Adipocyte (in vitro differentiated cells): ENCODE data around the gene SLC12A6.

Experiments used
- DNase-seq: peaks from one replicate; pipeline ENCODE4 v3.0.0-alpha.2; 2015; ENCODE audit warnings: low read depth
- H3K27me3 ChIP-seq: replicated peaks from 2 replicates; pipeline ENCODE4 v1.7.0; 2013; ENCODE audit warnings: mild to moderate bottlenecking, low read length, moderate library complexity; ENCODE audit not compliant: control insufficient read depth, insufficient read depth
- H3K36me3 ChIP-seq: 2 replicates; pipeline ENCODE4 v1.7.0; 2013; ENCODE audit warnings: low read length, mild to moderate bottlenecking, moderate library complexity; ENCODE audit not compliant: control insufficient read depth, insufficient read depth, severe bottlenecking
- H3K4me1 ChIP-seq: 2 replicates; pipeline ENCODE4 v1.7.0; 2013; ENCODE audit warnings: mild to moderate bottlenecking, low read length, moderate library complexity; ENCODE audit not compliant: control insufficient read depth, insufficient read depth
- H3K4me3 ChIP-seq: 2 replicates; pipeline ENCODE4 v1.7.0; 2013; ENCODE audit warnings: mild to moderate bottlenecking, low read length, moderate library complexity
- H3K9ac ChIP-seq: 2 replicates; pipeline ENCODE4 v1.7.0; 2013; ENCODE audit warnings: mild to moderate bottlenecking, low read length, moderate library complexity
- H3K9me3 ChIP-seq: 2 replicates; pipeline ENCODE4 v1.7.0; 2013; ENCODE audit warnings: mild to moderate bottlenecking, low read length, moderate library complexity; ENCODE audit not compliant: control insufficient read depth

The SLC12A6 gene

DNA sequence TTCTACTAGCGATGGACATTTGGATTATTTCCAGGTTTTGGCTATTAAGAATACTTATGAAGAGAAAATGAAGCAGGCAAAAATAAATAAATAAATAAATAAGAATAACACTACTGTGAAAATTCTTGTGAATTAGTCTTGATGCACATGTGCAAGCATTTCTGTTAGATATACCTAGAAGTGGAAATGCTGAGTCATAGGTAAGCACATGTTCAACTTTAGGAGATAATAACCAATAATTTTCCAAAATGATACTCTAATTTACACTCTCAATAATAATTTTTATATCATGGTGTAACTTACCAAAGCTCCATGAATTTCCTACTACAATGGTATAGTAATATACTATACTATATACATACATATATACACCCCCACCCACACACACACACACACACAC is 89.4 kb downstream of the SLC12A6 start:
- Histone ChIP-seq H3K4me3 (no peak overlapping the region), H3K27me3 (no peaks in the 10 kb centered on the region), H3K9ac (no peak overlapping the region), H3K9me3 (no peaks in the 10 kb centered on the region), H3K4me1 (peaks cover 4% of the 10 kb centered on the region), H3K36me3 (peaks cover 46% of the 10 kb centered on the region)
- no peak for DNase-seq

DNA sequence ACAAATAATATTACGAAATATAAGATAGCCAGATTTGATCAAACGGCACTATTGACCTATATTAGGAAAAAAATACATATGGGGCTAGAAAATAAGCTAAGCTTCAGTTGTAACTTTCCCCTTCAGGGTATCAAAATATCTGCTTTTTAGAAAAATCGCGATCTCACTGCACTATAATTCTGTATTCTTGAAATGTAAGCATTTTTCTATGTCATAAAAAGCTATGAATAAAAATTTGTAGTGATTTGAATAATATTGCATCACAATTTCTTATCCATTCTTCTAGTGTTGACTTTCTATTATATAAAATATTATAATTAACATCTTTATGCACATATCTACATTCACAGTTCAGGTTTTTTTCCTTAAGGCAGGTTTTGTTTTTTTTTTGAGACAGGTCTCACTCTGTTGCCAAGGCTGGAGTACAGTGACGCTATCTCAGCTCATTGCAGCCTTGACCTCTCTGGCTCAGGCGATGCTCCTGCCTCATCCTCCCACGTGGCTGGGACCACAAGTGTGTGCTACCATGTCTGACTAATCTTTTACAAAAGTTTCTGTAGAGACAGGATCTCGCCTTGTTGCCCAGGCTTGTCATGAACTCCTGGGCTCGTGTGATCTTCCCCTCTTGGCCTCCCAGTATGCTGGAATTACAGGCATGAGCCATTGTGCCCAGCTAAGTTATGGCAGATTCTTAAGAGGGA is 91.2 kb downstream of the SLC12A6 start:
- DNase-seq = no peak
- H3K4me1 ChIP-seq = no peaks in the 10 kb centered on the region

DNA sequence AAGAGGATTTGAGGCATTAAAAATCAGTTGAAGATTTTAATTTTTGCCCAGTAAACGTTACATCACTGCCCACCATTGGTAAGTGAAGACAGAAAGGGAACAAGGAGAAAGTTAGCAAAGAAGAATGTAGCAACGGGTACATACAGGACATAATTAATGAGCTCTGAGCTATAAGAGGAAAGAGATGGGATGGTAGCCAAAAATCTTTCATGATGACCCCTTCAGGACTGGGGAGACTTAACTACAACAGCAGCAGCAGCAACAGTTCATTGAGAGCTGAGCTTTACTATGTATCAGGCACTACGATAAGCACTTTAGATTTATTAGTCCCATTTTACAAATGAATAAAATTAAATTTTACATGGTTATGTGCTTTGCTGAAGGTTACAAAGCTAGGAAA is 94.4 kb downstream of the SLC12A6 start:
- Histone ChIP-seq H3K27me3 (no peaks in the 10 kb centered on the region), H3K9ac (no peak overlapping the region), H3K4me1 (peaks cover 11% of the 10 kb centered on the region), H3K9me3 (no peaks in the 10 kb centered on the region), H3K36me3 (peaks cover 18% of the 10 kb centered on the region), H3K4me3 (no peak overlapping the region)
- no peak for DNase-seq

More for the DNA sequence above, 91.2 kb downstream of the SLC12A6 start:
- Histone ChIP-seq H3K9me3 (no peaks in the 10 kb centered on the region), H3K4me3 (no peak overlapping the region), H3K27me3 (no peaks in the 10 kb centered on the region), H3K36me3 (peaks cover 36% of the 10 kb centered on the region), H3K9ac (no peak overlapping the region)

DNA sequence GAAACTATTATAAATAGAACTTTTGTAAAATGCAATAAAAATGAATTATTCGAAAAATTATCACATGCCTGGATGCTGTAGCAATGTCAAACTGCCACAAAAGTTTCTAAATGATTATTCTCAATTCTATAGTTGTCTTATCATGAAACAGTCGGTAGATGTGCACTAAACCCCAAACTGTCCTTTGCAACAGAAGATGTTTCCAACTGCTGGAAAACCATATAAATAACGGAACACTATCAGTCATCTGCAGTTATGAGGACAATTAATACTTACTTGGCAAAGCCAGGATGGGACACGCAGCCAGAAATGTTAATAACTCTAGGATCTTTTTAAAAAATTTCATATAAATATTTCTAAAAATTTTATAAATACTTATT is 95.3 kb downstream of the SLC12A6 start:
- Histone ChIP-seq H3K27me3 (no peaks in the 10 kb centered on the region), H3K36me3 (peaks cover 18% of the 10 kb centered on the region), H3K9me3 (no peaks in the 10 kb centered on the region), H3K9ac (no peak overlapping the region), H3K4me3 (no peak overlapping the region), H3K4me1 (peaks cover 11% of the 10 kb centered on the region)
- DNase-seq = no peak

DNA sequence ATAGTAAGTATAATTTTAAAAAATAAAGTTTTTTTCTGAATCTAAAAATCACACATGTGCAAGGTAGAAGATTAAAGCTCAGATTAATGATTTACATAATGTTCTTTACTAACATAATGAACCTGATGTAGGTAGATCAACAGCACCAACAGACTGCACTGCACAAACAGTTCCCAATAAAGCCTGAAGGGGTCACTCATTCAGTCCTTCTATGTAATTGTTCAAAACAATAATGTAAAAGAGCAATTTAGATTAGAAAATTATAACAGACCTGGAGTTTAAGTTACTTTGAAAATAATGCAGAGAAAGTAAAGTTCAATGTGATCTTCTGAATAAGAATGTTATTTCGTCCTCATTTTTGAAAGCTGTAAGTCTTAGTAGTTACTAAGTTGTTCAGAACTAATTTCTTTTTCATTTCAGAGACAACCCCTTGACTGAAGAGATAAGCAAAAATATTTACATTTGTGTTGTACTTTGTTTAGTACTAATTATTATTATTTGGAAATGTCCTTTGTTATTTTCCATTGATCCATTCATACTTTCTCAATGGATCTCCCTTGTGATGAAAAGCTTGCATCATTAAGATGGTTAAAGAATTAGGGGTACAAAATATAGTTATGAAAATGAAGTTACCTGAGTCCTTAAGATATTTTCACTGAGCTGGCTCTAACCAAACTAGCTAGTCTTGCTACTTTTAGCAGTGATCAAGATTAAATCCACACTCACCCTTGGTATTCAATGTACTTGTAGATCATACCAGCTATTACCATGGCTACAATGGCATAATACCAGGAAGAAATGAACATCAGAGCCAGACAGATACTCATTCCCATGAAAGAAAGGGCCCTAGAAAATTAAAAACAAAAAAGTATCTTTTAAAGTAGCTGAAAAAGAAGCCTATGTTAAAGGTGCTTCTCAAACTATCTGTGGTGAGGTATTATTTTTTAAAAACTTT is 95.9 kb downstream of the SLC12A6 start:
- DNase-seq = peak; percentile 67
- peaks cover 18% of the 10 kb centered on the region for H3K36me3 ChIP-seq
- no peak overlapping the region for H3K9ac ChIP-seq
- no peak overlapping the region for H3K4me3 ChIP-seq
- H3K4me1 ChIP-seq = peaks cover 11% of the 10 kb centered on the region
- no peaks in the 10 kb centered on the region for H3K9me3 ChIP-seq
- no peaks in the 10 kb centered on the region for H3K27me3 ChIP-seq

DNA sequence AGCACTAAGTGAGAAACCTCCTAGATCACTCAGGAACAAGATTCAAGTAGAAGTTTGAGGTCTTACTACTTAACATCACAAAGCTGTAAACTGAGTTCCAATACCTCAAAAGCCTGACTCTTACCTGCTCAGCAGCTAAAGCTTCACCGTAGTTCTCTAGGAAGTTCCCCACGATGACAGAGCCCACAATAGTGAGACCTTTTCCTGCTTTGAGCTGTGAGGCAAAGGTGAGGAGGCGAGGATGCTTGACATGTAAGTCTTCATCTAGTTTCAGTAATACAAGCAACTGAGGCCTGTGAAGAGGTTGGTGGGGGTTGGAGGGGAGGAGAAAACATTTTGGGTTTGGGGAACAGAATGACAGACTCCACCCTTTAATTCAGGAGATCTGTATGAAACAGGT is 97.0 kb downstream of the SLC12A6 start:
- Histone ChIP-seq H3K27me3 (no peaks in the 10 kb centered on the region), H3K4me1 (peaks cover 11% of the 10 kb centered on the region), H3K9me3 (no peaks in the 10 kb centered on the region), H3K36me3 (peaks cover 29% of the 10 kb centered on the region), H3K9ac (no peak overlapping the region), H3K4me3 (no peak overlapping the region)
- DNase-seq = no peak

DNA sequence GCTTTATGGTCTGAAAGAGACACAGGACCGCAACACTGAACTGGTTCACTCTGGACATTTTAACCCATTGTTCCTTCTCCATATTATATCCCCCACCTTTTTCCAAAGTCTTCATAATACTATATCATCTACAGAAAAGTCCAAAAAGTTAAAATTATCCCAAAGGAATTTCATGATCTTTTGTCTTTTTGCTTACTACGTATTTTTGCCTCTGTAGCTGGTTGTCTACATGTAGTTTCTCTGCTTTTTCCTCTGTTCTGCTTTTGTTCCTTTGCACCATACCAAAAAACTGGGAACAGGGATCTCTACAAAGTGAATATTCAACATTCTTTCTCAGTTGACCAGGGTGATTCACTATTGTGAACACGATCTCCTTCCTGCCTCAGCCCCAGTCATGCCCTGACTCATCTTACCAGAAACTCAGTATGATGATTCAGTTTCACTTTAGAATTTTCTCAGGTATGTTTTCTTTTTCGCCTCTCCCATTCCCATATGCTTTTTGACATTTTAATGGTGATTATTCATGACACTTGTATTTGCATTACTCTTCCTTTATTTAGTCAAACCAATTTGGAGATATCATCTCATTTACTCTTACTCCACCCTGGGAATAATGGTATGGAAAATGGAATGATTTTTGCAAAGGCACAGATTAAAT is 98.3 kb downstream of the SLC12A6 start:
- H3K9ac ChIP-seq = peak overlapping the region; percentile 65
- H3K9me3 ChIP-seq = no peaks in the 10 kb centered on the region
- peak; percentile 82 for DNase-seq
- H3K36me3 ChIP-seq = peaks cover 29% of the 10 kb centered on the region
- peaks cover 11% of the 10 kb centered on the region for H3K4me1 ChIP-seq
- H3K27me3 ChIP-seq = no peaks in the 10 kb centered on the region
- H3K4me3 ChIP-seq = peak overlapping the region; percentile 71

DNA sequence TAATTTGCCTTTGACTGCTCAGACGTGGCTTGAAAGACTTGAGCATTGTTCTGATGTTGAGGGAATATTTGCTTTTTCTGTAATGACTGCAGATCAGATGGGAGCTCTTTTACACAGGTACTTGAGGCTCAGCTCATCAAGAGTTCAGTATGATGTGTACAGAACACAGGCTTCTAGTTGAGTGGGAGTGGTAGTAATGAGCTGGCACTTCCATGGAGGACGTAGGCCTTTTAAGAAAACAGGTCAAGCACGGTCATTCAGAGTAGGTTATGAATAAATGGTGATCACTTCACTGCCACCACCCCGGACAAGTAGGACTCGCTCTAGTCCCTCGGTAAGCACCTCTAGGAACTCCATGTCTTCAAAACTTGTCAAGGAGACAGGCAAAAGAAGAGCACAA is 104.0 kb downstream of the SLC12A6 start:
- H3K27me3 ChIP-seq = no peaks in the 10 kb centered on the region
- DNase-seq = no peak
- no peaks in the 10 kb centered on the region for H3K9me3 ChIP-seq
- no peak overlapping the region for H3K9ac ChIP-seq
- H3K36me3 ChIP-seq = peaks cover 45% of the 10 kb centered on the region
- H3K4me1 ChIP-seq = peaks cover 4% of the 10 kb centered on the region
- no peak overlapping the region for H3K4me3 ChIP-seq

DNA sequence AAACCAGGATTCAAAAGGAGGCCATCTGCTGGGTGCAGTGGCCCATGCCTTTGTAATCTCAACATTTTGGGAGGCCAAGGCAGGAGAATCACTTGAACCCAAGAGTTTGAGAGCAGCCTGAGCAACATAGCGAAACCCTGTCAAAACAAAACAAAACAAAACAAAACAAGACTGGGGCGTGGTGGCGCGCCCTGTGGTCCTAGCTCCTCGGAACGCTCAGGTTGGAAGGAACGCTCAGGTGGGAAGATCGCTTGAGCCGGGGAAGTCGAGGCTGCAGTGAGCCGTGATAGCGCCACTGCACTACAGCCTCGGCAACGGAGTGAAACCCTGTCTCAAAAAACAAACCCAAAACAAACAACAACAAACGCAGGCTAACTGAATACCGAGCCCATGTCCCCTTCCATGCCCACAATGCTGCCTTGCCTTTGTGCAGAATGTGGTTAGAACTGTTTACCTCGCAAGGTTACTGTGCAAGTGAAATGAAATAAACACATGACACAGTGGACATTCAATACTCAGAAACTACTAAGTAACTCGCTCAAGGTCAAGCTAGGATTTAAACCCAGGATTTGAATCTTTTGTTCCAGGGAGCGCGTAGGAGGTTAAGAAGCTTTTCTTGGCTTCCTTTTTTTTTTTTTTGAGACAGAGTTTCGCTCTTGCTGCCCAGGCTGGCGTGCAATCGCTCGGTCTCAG is 113.5 kb downstream of the SLC12A6 start:
- Histone ChIP-seq H3K4me3 (peak overlapping the region; percentile 100), H3K27me3 (no peaks in the 10 kb centered on the region), H3K4me1 (peaks cover 14% of the 10 kb centered on the region), H3K9me3 (no peaks in the 10 kb centered on the region), H3K9ac (peak overlapping the region; percentile 98), H3K36me3 (peaks cover 11% of the 10 kb centered on the region)
- peak; percentile 24 for DNase-seq

DNA sequence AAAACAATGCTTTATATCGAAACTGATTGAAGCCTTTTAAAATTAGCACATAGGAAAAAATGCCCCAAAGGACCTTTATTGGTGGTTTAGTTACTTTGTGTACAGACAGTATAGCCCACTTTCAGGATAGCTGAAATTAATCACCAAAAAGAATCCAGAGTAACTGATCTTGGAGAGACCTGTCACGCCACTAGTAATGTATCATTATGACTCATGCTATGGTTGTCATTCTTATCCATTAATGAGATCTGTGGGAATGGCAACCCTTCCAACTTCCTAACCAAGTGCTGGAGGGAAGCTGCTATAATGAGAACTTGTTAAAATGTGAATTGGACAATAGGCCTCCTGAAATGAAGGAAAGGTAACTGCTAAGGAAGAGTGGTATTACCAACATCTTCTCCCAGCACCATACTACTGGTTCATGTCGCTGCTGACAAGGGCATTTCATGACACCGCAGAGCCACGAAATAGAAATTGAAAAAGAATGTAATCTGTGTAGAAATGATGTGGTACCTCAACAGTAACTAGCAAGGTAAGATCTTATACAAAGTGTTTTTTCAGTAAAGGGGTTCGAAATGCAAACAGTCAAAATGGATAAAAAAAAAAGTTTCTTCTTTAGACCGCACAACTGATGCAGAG is 119.9 kb downstream of the SLC12A6 start:
- DNase-seq = no peak
- Histone ChIP-seq H3K4me3 (no peak overlapping the region), H3K9ac (no peak overlapping the region), H3K27me3 (no peaks in the 10 kb centered on the region), H3K4me1 (no peaks in the 10 kb centered on the region), H3K9me3 (no peaks in the 10 kb centered on the region), H3K36me3 (no peaks in the 10 kb centered on the region)
